ENCODE results near the gene OPCML.

OPCML gene

GRCh38 chr11:133536198-133536597 lies 3.9 kb upstream of the OPCML start:
- DNase-seq = no peak

GRCh38 chr11:133533205-133533604 lies 904 bp upstream of the OPCML start:
- DNase-seq = no peak

GRCh38 chr11:133531458-133531857 lies 843 bp downstream of the OPCML start:
- no peak for DNase-seq

GRCh38 chr11:133530501-133530835 lies 1.8 kb downstream of the OPCML start:
- no peak for DNase-seq

GRCh38 chr11:133529807-133530500 lies 2.3 kb downstream of the OPCML start:
- no peak for DNase-seq

- DNase-seq = no peak
Observed at GRCh38 chr11:133526790-133527189, 5.5 kb downstream of the OPCML start.

- DNase-seq = no peak
Observed at GRCh38 chr11:133525976-133526375, 6.3 kb downstream of the OPCML start.

GRCh38 chr11:133524488-133524887 lies 7.8 kb downstream of the OPCML start:
- DNase-seq = no peak

GRCh38 chr11:133522344-133522743 lies 10.0 kb downstream of the OPCML start:
- no peak for DNase-seq

- no peak for DNase-seq
Observed at GRCh38 chr11:133521502-133521901, 10.8 kb downstream of the OPCML start.

GRCh38 chr11:133520707-133521106 lies 11.6 kb downstream of the OPCML start:
- DNase-seq = no peak

- no peak for DNase-seq
Observed at GRCh38 chr11:133519560-133519959, 12.7 kb downstream of the OPCML start.

GRCh38 chr11:133518702-133519264 lies 13.5 kb downstream of the OPCML start:
- DNase-seq = no peak

- DNase-seq = no peak
Observed at GRCh38 chr11:133516845-133517244, 15.5 kb downstream of the OPCML start.

- no peak for DNase-seq
Observed at GRCh38 chr11:133515107-133515506, 17.2 kb downstream of the OPCML start.

GRCh38 chr11:133509924-133510697 lies 22.2 kb downstream of the OPCML start:
- no peak for DNase-seq

GRCh38 chr11:133508468-133508867 lies 23.8 kb downstream of the OPCML start:
- no peak for DNase-seq

GRCh38 chr11:133507185-133507584 lies 25.1 kb downstream of the OPCML start:
- DNase-seq = no peak

- no peak for DNase-seq
Observed at GRCh38 chr11:133506551-133507094, 25.7 kb downstream of the OPCML start.

- DNase-seq = no peak
Observed at GRCh38 chr11:133506023-133506422, 26.3 kb downstream of the OPCML start.

- no peak for DNase-seq
Observed at GRCh38 chr11:133504906-133505305, 27.4 kb downstream of the OPCML start.

GRCh38 chr11:133503776-133504175 lies 28.5 kb downstream of the OPCML start:
- DNase-seq = no peak

- DNase-seq = no peak
Observed at GRCh38 chr11:133503236-133503635, 29.1 kb downstream of the OPCML start.
